Loucy (cell line): ENCODE measurements around the gene PKNOX2.

Experiments
- H2AFZ ChIP-seq: fragments of 200-600 bp; sonication (generic); 2 replicates; pipeline ENCODE4 v1.6.0; 2016; ENCODE audit warnings: antibody characterized with exemption, mild to moderate bottlenecking, low read length, moderate library complexity
- H3F3A ChIP-seq: fragments of 200-600 bp; 2 replicates; pipeline ENCODE4 v1.6.0; 2016; ENCODE audit warnings: antibody characterized with exemption, low read depth, mild to moderate bottlenecking
- H3K27me3 ChIP-seq: fragments of 200-600 bp; sonication (generic); 2 replicates; pipeline ENCODE4 v1.6.1; 2014; ENCODE audit warnings: low read length, mild to moderate bottlenecking; ENCODE audit not compliant: insufficient read depth, poor library complexity, severe bottlenecking
- H3K36me3 ChIP-seq: fragments of 200-600 bp; sonication (generic); 2 replicates; pipeline ENCODE4 v1.6.1; 2016; ENCODE audit warnings: low read length; ENCODE audit not compliant: insufficient read depth
- H3K4me1 ChIP-seq: fragments of 200-600 bp; sonication (generic); 2 replicates; pipeline ENCODE4 v1.5.1; 2014; ENCODE audit warnings: low read length, mild to moderate bottlenecking; ENCODE audit not compliant: insufficient read depth, poor library complexity, severe bottlenecking
- H3K4me2 ChIP-seq: fragments of 200-600 bp; sonication (generic); 2 replicates; pipeline ENCODE4 v1.6.0; 2014; ENCODE audit warnings: antibody characterized with exemption, low read length, low read depth, mild to moderate bottlenecking; ENCODE audit not compliant: poor library complexity, severe bottlenecking
- H3K4me3 ChIP-seq: fragments of 200-600 bp; sonication (generic); 2 replicates; pipeline ENCODE4 v1.5.1; 2014; ENCODE audit warnings: low read length, mild to moderate bottlenecking, mixed read lengths; ENCODE audit not compliant: poor library complexity, severe bottlenecking
- H3K79me2 ChIP-seq: fragments of 200-600 bp; sonication (generic); 2 replicates; pipeline ENCODE4 v1.6.1; 2014; ENCODE audit warnings: low read length; ENCODE audit not compliant: insufficient read depth
- H3K9ac ChIP-seq: fragments of 200-600 bp; sonication (generic); 2 replicates; pipeline ENCODE4 v1.6.0; 2014; ENCODE audit warnings: mild to moderate bottlenecking, low read depth, low read length, moderate library complexity; ENCODE audit not compliant: poor library complexity, severe bottlenecking
- H3K9me2 ChIP-seq: fragments of 200-600 bp; sonication (generic); replicated peaks from 2 replicates; pipeline ENCODE4 v1.6.1; 2016; ENCODE audit warnings: low read depth, low read length, mixed read lengths
- H3K9me3 ChIP-seq: fragments of 200-600 bp; sonication (generic); 2 replicates; pipeline ENCODE4 v1.6.1; 2014; ENCODE audit warnings: mild to moderate bottlenecking, antibody characterized with exemption, low read length, low read depth; ENCODE audit not compliant: insufficient read depth
- H4K20me1 ChIP-seq: fragments of 200-600 bp; sonication (generic); 2 replicates; pipeline ENCODE4 v1.6.0; 2014; ENCODE audit warnings: antibody characterized with exemption, low read length, mild to moderate bottlenecking; ENCODE audit not compliant: insufficient read depth, poor library complexity, severe bottlenecking
- EZH2phosphoT487 ChIP-seq: fragments of 200-600 bp; IDR thresholded peaks from 2 replicates; pipeline ENCODE4 v1.6.1; 2018; ENCODE audit warnings: antibody characterized with exemption, mild to moderate bottlenecking, moderate library complexity, borderline replicate concordance
- TF ChIP-seq, protein P1 (sequence below): fragments of 200-600 bp; sonication (generic); conservative IDR thresholded peaks from 2 replicates; pipeline ENCODE4 v1.5.1; 2014; ENCODE audit warnings: mild to moderate bottlenecking, antibody characterized with exemption, low read length

PKNOX2 gene

DNA sequence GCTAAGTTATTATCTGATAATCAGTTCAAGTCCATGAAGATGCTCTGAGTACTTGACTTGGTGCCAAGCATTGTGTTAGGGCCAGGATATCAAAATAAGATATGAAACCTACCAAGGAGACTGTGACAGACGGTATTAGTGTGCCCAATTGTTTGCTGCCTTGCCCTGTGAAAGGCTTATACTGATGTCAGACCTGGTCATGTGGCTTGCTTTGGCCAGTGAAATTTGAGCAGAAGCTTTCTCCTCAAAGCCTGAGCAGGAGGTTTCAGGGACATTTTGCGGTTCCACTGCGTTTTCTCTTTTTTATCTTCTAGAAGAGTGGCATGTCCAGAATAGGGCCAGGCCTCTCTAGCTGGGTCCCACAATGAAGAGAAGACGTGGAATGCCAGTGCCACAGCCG is 15.8 kb upstream of the PKNOX2 start:
- Histone ChIP-seq H3K79me2 (no peaks in the 10 kb centered on the region), H3K9ac (no peak overlapping the region), H2AFZ (no peak overlapping the region), H3K4me1 (no peaks in the 10 kb centered on the region), H4K20me1 (no peaks in the 10 kb centered on the region), H3K27me3 (no peaks in the 10 kb centered on the region), H3K36me3 (no peaks in the 10 kb centered on the region), H3K4me3 (no peak overlapping the region), H3K9me2 (no peaks in the 10 kb centered on the region), H3F3A (no peaks in the 10 kb centered on the region), H3K9me3 (no peaks in the 10 kb centered on the region), H3K4me2 (no peak overlapping the region)
- TF ChIP-seq EZH2phosphoT487: no peak
- TF ChIP-seq, protein P1, sequence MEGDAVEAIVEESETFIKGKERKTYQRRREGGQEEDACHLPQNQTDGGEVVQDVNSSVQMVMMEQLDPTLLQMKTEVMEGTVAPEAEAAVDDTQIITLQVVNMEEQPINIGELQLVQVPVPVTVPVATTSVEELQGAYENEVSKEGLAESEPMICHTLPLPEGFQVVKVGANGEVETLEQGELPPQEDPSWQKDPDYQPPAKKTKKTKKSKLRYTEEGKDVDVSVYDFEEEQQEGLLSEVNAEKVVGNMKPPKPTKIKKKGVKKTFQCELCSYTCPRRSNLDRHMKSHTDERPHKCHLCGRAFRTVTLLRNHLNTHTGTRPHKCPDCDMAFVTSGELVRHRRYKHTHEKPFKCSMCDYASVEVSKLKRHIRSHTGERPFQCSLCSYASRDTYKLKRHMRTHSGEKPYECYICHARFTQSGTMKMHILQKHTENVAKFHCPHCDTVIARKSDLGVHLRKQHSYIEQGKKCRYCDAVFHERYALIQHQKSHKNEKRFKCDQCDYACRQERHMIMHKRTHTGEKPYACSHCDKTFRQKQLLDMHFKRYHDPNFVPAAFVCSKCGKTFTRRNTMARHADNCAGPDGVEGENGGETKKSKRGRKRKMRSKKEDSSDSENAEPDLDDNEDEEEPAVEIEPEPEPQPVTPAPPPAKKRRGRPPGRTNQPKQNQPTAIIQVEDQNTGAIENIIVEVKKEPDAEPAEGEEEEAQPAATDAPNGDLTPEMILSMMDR: no peak

DNA sequence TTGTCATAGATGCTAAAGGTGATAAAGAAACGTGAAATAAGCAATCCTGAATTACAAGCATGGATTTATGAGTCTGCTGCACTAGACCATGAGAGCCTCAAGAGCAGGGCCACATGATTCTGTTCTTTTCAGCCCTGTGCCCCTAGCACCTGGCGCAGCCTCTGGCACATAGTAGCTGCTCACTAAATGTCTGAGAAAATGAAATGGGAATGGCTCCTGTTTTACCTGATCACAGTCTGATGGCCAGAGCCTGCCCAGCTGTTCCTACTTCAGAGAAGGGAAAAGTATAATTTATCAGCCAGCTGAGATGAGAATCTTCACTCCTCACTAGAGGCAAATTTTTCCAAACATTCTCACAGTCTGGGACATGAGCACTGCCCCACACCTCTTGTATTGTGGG is 10.7 kb upstream of the PKNOX2 start:
- H3K27me3 ChIP-seq: no peaks in the 10 kb centered on the region
- H3K4me2 ChIP-seq: no peak overlapping the region
- H3K4me1 ChIP-seq: no peaks in the 10 kb centered on the region
- no peaks in the 10 kb centered on the region for H3K36me3 ChIP-seq
- H3K79me2 ChIP-seq: no peaks in the 10 kb centered on the region
- no peaks in the 10 kb centered on the region for H3F3A ChIP-seq
- no peaks in the 10 kb centered on the region for H3K9me2 ChIP-seq
- no peaks in the 10 kb centered on the region for H4K20me1 ChIP-seq
- no peaks in the 10 kb centered on the region for H3K9me3 ChIP-seq
- no peak overlapping the region for H2AFZ ChIP-seq
- no peak overlapping the region for H3K4me3 ChIP-seq
- TF ChIP-seq, protein P1: no peak
- TF ChIP-seq EZH2phosphoT487: no peak
- no peak overlapping the region for H3K9ac ChIP-seq

DNA sequence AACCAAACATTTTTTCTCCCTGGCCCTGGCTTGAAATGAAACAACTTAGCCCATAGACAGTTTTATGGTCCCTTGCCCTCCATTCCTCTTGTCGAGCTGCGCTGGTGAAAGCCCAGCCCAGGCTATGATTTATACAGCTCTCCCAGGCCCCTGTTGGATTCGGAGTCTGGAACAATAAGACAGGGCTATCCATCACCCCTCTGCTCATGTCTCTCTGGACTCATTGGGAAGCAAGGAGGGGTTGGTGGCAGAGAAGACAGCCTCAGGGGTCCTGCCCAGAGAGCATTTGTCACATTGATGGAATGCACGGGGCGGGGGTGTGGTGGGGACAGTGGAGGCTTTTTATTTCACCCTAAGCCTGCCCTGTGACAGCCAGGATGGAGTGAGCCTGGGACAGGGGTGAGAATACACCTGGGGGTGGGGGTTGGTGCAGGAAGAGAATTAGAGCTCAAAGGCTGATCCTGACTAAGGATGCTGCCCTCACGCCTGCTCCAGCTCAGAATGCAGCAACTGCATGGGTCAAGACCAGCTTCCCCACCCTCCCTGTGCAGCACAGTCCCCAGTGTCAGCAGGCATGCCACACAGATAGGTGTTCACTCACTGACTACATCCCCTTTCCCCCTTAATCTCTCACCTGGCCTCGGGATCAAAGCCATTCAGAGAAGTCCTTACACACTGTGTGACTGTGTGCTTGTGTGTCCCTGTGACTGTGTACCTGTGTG is 10.0 kb upstream of the PKNOX2 start:
- H4K20me1 ChIP-seq: no peaks in the 10 kb centered on the region
- no peak overlapping the region for H3K4me2 ChIP-seq
- no peaks in the 10 kb centered on the region for H3K36me3 ChIP-seq
- no peak for TF ChIP-seq EZH2phosphoT487
- TF ChIP-seq, protein P1: no peak
- no peak overlapping the region for H3K4me3 ChIP-seq
- no peak overlapping the region for H2AFZ ChIP-seq
- no peaks in the 10 kb centered on the region for H3K9me2 ChIP-seq
- H3K4me1 ChIP-seq: no peaks in the 10 kb centered on the region
- H3K79me2 ChIP-seq: no peaks in the 10 kb centered on the region
- no peaks in the 10 kb centered on the region for H3K27me3 ChIP-seq
- H3K9me3 ChIP-seq: no peaks in the 10 kb centered on the region
- no peak overlapping the region for H3K9ac ChIP-seq
- H3F3A ChIP-seq: no peaks in the 10 kb centered on the region
